ENCODE data around the gene GAL3ST2. TPM values are rescaled to one million over a fixed set of nuclear protein-coding genes. Genes with fewer than 3 reads are reported as not detected.
"Not testable (repeated sequence)": the region's sequence is repeated elsewhere in the genome, so short reads cannot be mapped to it uniquely, and the experiment has no call there.

Gene GAL3ST2
- total RNA-seq, 1 donor from 2014 or later, result not detected

DNA sequence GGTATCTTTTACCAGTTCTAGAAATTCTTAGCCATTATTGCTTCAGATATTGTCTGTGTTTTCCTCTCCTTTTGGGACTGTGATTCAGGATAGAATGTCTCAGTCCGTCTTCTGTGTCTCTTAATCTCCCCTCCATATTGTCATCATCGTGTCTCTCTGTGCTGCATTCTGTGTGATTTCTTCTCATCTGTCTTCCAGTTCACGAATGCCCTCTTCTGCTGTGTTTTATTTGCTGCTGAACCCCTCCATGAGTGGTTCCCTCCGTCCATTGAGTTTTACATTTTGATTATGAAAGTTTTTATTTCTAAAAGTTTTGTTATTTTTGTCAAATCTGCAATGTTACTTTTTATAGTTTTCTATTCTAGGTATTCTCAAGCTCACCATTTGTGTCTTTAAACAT is 30.5 kb upstream of the GAL3ST2 start:
- no peak for DNase-seq (ENCODE audit: extremely low read depth, low read depth, low spot score)

GRCh38 chr2:241748468-241749256 is 28.0 kb upstream of the GAL3ST2 start:
- no peak for DNase-seq (ENCODE audit: extremely low read depth, low read depth, low spot score)

GRCh38 chr2:241750076-241750840 is 26.4 kb upstream of the GAL3ST2 start:
- DNase-seq (ENCODE audit: extremely low read depth, low read depth, low spot score), result no peak

- no peak for DNase-seq (ENCODE audit: extremely low read depth, low read depth, low spot score)
These were observed 25.5 kb upstream of the GAL3ST2 start for GRCh38 chr2:241751152-241751551.

GRCh38 chr2:241751776-241752175 is 24.8 kb upstream of the GAL3ST2 start:
- no peak for DNase-seq (ENCODE audit: extremely low read depth, low read depth, low spot score)

GRCh38 chr2:241752253-241752652 is 24.4 kb upstream of the GAL3ST2 start:
- no peak for DNase-seq (ENCODE audit: extremely low read depth, low read depth, low spot score)

DNA sequence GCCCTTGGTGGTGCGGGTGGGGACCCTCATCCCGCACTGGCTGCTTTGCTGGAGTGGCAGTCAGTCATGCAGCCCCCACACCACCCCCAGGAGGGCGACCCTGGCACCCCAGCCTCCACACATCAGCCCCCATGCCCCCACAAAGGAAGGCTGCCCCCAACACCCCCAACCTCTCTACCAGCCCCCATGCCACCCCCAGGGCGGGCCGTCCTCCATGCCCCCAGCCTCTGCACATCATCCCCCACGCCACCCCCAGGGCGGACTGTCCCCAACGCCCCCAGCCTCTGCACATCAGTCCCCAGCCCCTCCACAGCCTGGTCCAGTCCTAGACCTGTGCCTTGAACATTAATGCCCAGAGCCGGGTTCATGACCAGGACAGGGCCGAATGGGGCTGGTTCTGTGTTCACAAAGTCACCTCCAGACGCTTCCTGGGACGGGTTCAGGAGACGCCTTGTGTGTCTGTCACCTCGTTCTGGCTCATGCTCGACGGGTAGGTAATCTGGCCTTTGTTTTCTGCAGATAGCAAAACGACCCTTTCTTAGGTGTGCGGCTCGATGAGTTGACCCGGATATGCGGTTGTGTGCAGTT is 23.8 kb upstream of the GAL3ST2 start:
- DNase-seq (ENCODE audit: extremely low read depth, low read depth, low spot score), result no peak

DNA sequence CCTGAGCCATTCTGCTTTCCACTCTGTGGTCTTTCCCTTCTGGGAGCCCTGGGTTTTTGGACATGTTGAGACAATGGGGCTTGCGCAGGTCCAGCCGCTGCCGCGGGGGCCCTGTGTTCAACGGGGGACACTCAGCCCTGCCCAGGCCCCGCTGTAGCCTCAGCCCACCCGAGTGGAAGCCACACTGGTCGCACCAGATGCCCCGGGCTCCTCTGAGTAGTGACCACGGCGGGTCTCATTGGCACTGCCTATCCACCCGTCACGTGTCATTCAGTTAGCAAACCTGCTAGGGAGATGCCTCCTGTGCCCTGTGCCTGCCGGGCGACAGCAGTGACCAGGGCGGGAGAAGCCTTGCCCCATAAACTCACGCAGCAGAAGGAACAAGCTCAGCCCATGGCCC is 23.1 kb upstream of the GAL3ST2 start:
- DNase-seq (ENCODE audit: extremely low read depth, low read depth, low spot score), result no peak

- DNase-seq (ENCODE audit: extremely low read depth, low read depth, low spot score), result no peak
These were observed 22.6 kb upstream of the GAL3ST2 start for GRCh38 chr2:241754042-241754441.

DNA sequence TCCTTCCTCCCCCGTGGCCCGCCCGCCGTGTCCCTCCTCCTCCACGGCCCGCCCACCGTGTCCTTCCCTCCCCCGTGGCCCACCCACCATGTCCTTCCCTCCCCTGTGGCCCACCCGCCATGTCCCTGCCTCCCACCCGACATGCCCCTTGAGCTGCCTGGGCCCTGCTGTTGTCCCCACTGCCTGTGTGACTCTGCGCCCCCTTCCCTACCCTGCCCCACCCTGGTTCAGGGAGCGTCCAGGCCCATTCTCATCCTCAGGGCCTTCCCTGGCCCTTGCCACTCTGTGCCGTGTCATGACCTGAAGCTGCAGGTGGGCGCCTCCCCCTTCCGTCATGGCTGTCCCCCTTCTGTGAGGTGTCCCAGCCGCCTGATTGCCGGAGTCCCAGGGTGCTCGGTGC is 21.5 kb upstream of the GAL3ST2 start:
- DNase-seq (ENCODE audit: extremely low read depth, low read depth, low spot score), result no peak

- DNase-seq (ENCODE audit: extremely low read depth, low read depth, low spot score), result no peak
These were observed 20.8 kb upstream of the GAL3ST2 start for GRCh38 chr2:241755777-241756176.

DNA sequence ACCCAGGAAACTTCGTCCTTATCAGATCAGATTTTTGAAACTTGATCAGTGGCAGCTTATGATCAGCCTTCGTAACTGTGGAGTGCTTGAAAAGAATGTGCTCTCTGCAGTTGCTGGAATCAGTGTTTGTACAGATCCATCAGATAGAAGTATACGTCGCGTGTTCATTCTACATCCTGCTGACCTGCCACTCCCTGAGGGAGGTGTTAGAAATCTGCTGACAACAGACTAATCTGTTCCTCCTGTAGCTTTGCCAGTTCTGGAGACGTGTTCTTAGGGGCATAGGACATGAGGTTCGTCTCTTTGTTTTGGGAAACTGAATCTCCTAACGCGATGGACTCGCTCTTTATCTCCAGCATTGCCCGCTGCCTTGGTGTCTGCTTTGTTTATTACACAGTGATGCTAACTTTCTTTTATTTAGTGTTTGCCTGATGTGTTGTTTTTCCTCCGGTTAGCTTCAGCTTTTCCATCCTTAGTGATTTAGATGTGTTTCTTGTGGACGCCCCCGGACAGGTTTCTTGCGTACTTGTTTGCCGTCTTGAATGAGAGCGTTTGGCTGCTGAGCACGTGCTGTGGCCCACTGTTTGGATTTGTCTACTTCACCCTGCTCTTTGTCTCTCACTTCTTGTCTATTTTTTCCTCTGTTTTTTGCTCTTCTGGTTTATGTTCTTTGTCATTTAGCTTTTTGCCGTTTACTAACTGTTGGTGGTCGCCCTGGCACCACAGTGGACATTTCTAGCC is 17.4 kb upstream of the GAL3ST2 start:
- DNase-seq (ENCODE audit: extremely low read depth, low read depth, low spot score), result no peak

- not testable (repeated sequence) for DNase-seq (ENCODE audit: extremely low read depth, low read depth, low spot score)
These were observed 16.7 kb upstream of the GAL3ST2 start for GRCh38 chr2:241759893-241760292.

- no peak for DNase-seq (ENCODE audit: extremely low read depth, low read depth, low spot score)
These were observed 16.3 kb upstream of the GAL3ST2 start for GRCh38 chr2:241760301-241760771.

DNA sequence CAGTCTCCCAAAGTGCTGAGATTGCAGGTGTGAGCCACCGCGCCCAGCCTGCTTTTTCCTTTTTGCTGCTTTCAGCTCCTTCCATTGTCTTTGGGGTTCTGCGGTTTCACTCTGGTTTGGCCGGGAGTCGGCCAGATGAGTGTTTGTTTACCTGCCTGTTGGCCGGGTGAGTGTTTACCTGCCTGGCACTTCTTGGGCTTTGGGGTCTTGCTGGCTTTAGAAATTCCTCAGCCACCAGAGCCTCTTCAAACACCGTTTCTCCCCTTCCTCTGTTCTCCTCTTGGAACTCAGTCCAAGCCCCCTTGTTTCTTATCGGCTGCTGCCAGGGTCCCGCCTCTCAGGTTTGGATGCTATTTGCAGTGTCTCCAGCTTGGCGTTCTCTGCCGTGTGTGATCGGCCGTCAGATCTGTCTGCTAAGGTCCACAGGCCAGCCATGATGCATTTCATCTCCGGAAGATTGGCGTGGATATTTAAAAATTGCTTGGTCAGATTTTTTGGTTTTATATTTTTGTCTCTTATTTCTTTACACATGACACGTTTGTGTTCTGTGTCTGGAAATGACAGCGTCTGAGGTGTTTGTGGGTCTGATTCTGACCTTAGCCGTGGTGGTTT is 14.2 kb upstream of the GAL3ST2 start:
- DNase-seq (ENCODE audit: extremely low read depth, low read depth, low spot score), result no peak

GRCh38 chr2:241762933-241763369 is 13.7 kb upstream of the GAL3ST2 start:
- no peak for DNase-seq (ENCODE audit: extremely low read depth, low read depth, low spot score)

DNA sequence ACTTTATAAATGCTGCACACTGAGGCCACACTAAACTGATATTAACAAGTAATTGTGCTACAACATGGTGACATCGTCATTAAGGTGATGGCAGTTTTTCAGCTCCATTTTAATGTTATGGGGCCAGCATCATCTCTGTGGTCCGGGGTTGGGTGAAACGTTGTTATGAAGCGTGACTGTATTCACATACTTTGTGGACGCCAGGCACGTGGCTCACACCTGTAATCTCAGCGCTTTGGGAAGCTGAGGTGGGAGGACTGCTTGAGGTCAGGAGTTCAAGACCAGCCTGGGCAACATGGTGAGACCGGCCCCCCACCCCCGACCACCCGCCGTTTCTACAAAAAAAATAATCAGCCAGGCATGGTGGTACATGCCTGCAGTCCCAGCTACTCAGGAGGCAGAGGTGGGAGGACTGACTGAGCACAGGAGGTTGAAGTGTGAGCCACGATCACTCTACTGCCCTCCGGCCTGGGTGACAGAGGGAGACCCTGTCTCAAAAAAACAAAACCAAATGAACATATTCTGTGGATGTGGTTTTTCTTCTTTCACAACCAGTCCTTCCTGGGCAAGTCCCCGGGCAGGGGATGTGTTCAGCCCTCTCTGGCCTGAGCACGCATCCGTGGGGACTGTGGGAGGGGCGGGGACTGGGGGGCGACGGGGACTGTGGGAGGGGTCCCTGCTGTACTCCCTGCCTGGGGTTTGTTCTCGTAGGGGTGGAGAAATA is 12.9 kb upstream of the GAL3ST2 start:
- no peak for DNase-seq (ENCODE audit: extremely low read depth, low read depth, low spot score)

GRCh38 chr2:241764275-241765241 is 12.1 kb upstream of the GAL3ST2 start:
- DNase-seq (ENCODE audit: extremely low read depth, low read depth, low spot score), result no peak
